VCaP (cell line): ENCODE measurements around the gene RIPOR3.
A peak's percentile ranks its signal among the peaks of the same experiment; 100 is the strongest.

Source experiments
- H3K27ac ChIP-seq: fragments of 450-650 bp; 2 replicates; pipeline ENCODE4 v1.5.1; 2017
- TF ChIP-seq, protein P1 (sequence below): fragments of 450-650 bp; conservative IDR thresholded peaks from 2 replicates; pipeline ENCODE4 v1.5.1; 2017; ENCODE audit warnings: mild to moderate bottlenecking, moderate library complexity

RIPOR3 gene

GRCh38 chr20:50666709-50667298 lies 24.5 kb downstream of the RIPOR3 start:
- TF ChIP-seq, protein P1, sequence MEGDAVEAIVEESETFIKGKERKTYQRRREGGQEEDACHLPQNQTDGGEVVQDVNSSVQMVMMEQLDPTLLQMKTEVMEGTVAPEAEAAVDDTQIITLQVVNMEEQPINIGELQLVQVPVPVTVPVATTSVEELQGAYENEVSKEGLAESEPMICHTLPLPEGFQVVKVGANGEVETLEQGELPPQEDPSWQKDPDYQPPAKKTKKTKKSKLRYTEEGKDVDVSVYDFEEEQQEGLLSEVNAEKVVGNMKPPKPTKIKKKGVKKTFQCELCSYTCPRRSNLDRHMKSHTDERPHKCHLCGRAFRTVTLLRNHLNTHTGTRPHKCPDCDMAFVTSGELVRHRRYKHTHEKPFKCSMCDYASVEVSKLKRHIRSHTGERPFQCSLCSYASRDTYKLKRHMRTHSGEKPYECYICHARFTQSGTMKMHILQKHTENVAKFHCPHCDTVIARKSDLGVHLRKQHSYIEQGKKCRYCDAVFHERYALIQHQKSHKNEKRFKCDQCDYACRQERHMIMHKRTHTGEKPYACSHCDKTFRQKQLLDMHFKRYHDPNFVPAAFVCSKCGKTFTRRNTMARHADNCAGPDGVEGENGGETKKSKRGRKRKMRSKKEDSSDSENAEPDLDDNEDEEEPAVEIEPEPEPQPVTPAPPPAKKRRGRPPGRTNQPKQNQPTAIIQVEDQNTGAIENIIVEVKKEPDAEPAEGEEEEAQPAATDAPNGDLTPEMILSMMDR, result no peak
- H3K27ac ChIP-seq, result no peak overlapping the region

DNA sequence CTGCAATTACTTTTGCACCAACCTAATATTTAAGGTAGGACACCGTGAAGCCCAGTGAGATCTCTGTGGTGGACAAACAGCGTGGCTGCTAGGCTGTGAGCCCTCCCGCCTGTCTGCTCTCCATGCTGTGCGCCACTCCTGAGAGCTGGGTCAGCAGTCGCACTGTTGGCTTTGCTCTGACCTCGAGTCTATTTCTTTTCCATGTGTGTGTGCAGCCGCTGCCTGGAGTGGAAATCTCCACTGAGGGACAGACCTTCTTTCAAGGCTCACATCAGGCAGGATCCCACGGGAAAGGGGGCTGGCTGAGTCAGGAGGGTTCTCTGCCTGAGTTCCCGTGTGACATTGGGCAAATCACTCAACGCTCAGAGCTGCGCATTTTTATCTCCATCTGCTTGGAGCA lies 27.1 kb downstream of the RIPOR3 start:
- TF ChIP-seq, protein P1, result no peak
- H3K27ac ChIP-seq, result no peak overlapping the region

DNA sequence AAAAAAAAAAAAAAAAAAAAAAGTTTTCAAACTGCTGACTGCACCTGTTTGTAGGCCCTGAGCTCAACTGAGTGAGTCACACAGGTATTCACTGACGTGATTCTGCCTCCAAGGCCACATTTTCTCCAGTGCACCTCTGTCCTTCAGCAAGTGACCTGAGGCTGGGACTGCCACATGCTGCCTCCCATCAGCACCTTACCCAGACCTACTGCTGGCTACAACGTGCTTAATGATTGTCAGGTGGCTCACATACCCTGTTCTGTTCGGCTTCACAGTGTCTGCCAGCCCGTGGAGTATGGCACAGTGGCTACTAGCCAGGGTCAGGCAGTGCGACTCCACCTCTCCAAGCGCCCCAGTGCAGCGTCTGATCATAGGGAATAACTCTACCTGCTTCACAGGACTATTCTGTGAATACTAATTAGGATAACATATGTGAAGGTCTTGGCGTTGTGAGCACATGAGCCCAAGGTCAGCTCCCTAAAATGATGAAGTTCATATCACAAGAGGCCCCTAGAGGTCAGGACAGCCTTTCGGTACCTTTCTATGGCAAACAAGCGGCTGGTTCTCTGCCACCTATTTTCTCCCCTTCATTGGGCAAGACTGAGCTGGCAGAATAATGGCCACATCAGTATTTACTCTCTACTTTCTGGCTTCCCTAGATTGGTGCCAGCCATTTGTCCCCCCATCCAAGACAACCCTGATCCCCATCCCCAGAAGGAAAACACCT lies 28.1 kb downstream of the RIPOR3 start:
- TF ChIP-seq, protein P1, result peak; percentile 69
- H3K27ac ChIP-seq, result 0 out of 2 replicates have a peak overlapping the region, but pooled peaks have one; percentile 3

- H3K27ac ChIP-seq, result no peak overlapping the region; the same call in 1 of the 2 replicates
- TF ChIP-seq, protein P1, result no peak
Measured at GRCh38 chr20:50659975-50660670, 31.2 kb downstream of the RIPOR3 start.

GRCh38 chr20:50658804-50659380 lies 32.5 kb downstream of the RIPOR3 start:
- TF ChIP-seq, protein P1, result peak; percentile 31
- peak overlapping the region; percentile 68 for H3K27ac ChIP-seq

DNA sequence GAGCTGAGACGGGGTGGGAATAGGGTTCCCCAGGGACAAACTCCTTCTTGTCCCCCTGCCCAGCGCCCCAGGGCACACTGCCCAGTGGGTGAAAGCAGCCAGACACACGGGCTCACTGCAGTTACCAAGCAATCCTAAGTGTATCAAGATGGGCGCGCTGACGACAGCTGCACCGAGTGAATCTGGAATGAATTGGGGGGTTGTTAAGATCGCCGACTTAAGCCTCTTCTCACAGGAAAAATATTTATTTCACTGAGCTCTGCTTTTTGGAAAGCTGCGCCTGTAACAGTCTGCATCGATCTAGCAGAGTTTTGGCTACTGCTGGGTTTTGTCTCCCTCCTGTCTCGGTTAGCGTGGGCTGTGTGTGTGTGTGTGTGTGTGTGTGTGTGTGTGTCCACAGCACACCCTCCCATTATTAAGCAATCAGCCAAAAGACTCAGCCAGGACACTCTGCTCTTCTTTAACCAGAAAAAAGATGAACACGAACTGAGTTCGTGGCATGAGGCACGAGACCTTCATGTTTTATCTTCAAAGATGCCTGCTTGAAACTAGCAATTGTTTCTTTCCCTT lies 35.9 kb downstream of the RIPOR3 start:
- no peak overlapping the region for H3K27ac ChIP-seq
- TF ChIP-seq, protein P1, result no peak

GRCh38 chr20:50654904-50655303 lies 36.4 kb downstream of the RIPOR3 start:
- H3K27ac ChIP-seq, result no peak overlapping the region
- TF ChIP-seq, protein P1, result no peak
